ENCODE measurements around the gene PRKRIP1. TPM values are rescaled to one million over a fixed set of nuclear protein-coding genes. Genes with fewer than 3 reads are reported as not detected.
A peak's percentile ranks its signal among the peaks of the same experiment; 100 is the strongest.
"Not testable (repeated sequence)": the region's sequence is repeated elsewhere in the genome, so short reads cannot be mapped to it uniquely, and the experiment has no call there.

Gene PRKRIP1
- 14.7 and 18.2 TPM in 2 replicates for total RNA-seq

GRCh38 chr7:102395873-102396709 lies at the start of gene PRKRIP1:
Gene PRKRIP1, plus strand, starts transcription at chr7:102396363. Its CDS starts 49 bp downstream, at chr7:102396412.
- no peaks in the 10 kb centered on the region for H3K27me3 ChIP-seq (ENCODE audit: control insufficient read depth, insufficient read depth, low read length)
- peak within 1 kb of the TSS; percentile 89 for H3K4me3 ChIP-seq (ENCODE audit: low read depth, low read length)
- peaks cover 13% of the 10 kb centered on the region for H3K36me3 ChIP-seq (ENCODE audit: control insufficient read depth, insufficient read depth, low read length)
- FAIRE-seq, result no peak
- peak; percentile 91 for DNase-seq (ENCODE audit: low read depth)
- no peak for TF ChIP-seq CTCF (IDR thresholded peaks at IDR 0.05; ENCODE audit: insufficient read depth, low read length, severe bottlenecking)

- FAIRE-seq; DNase-seq (ENCODE audit: low read depth); H3K27me3 ChIP-seq (ENCODE audit: control insufficient read depth, insufficient read depth, low read length); H3K4me3 ChIP-seq (ENCODE audit: low read depth, low read length); H3K36me3 ChIP-seq (ENCODE audit: control insufficient read depth, insufficient read depth, low read length): not testable (repeated sequence)
These were observed 49.2 kb upstream of the PRKRIP1 start for GRCh38 chr7:102346983-102347382.

- FAIRE-seq; H3K4me3 ChIP-seq (ENCODE audit: low read depth, low read length): not testable (repeated sequence)
These were observed 39.8 kb upstream of the PRKRIP1 start, which contains the start of gene SPDYE6 for GRCh38 chr7:102356344-102356743. Gene SPDYE6, minus strand, starts transcription at chr7:102356444. Its CDS starts 421 bp downstream, at chr7:102356023.

GRCh38 chr7:102363549-102364393 lies 32.4 kb upstream of the PRKRIP1 start:
- FAIRE-seq; H3K27me3 ChIP-seq (ENCODE audit: control insufficient read depth, insufficient read depth, low read length); H3K36me3 ChIP-seq (ENCODE audit: control insufficient read depth, insufficient read depth, low read length): not testable (repeated sequence)
- peak; percentile 94 for DNase-seq (ENCODE audit: low read depth)
- peak; percentile 25 for TF ChIP-seq CTCF (IDR thresholded peaks at IDR 0.05; ENCODE audit: insufficient read depth, low read length, severe bottlenecking)
- peak overlapping the region; percentile 68 for H3K4me3 ChIP-seq (ENCODE audit: low read depth, low read length)

More at GRCh38 chr7:102356344-102356743, 39.8 kb upstream of the PRKRIP1 start, which contains the start of gene SPDYE6:
- not testable (repeated sequence) for H3K27me3 ChIP-seq (ENCODE audit: control insufficient read depth, insufficient read depth, low read length); H3K36me3 ChIP-seq (ENCODE audit: control insufficient read depth, insufficient read depth, low read length); DNase-seq (ENCODE audit: low read depth)

- not testable (repeated sequence) for H3K27me3 ChIP-seq (ENCODE audit: control insufficient read depth, insufficient read depth, low read length); DNase-seq (ENCODE audit: low read depth); H3K36me3 ChIP-seq (ENCODE audit: control insufficient read depth, insufficient read depth, low read length); FAIRE-seq
- H3K4me3 ChIP-seq (ENCODE audit: low read depth, low read length), result peak overlapping the region; percentile 68
These were observed 31.7 kb upstream of the PRKRIP1 start for GRCh38 chr7:102364394-102364886.

GRCh38 chr7:102365390-102365789 lies 30.8 kb upstream of the PRKRIP1 start:
- not testable (repeated sequence) for H3K36me3 ChIP-seq (ENCODE audit: control insufficient read depth, insufficient read depth, low read length); DNase-seq (ENCODE audit: low read depth); H3K4me3 ChIP-seq (ENCODE audit: low read depth, low read length); H3K27me3 ChIP-seq (ENCODE audit: control insufficient read depth, insufficient read depth, low read length); FAIRE-seq

- DNase-seq (ENCODE audit: low read depth); H3K36me3 ChIP-seq (ENCODE audit: control insufficient read depth, insufficient read depth, low read length); FAIRE-seq: not testable (repeated sequence)
These were observed 26.1 kb upstream of the PRKRIP1 start for GRCh38 chr7:102370038-102370437.

GRCh38 chr7:102372796-102373195 lies 23.4 kb upstream of the PRKRIP1 start:
- not testable (repeated sequence) for H3K4me3 ChIP-seq (ENCODE audit: low read depth, low read length); H3K36me3 ChIP-seq (ENCODE audit: control insufficient read depth, insufficient read depth, low read length); H3K27me3 ChIP-seq (ENCODE audit: control insufficient read depth, insufficient read depth, low read length); FAIRE-seq; DNase-seq (ENCODE audit: low read depth)

More at GRCh38 chr7:102370038-102370437, 26.1 kb upstream of the PRKRIP1 start:
- not testable (repeated sequence) for H3K27me3 ChIP-seq (ENCODE audit: control insufficient read depth, insufficient read depth, low read length); H3K4me3 ChIP-seq (ENCODE audit: low read depth, low read length)

Data from bronchial epithelial cell (primary cell).